ENCODE data around the gene TPK1.

TPK1 gene

GRCh38 chr7:144403649-144404061, 432.2 kb downstream of the TPK1 start, which contains the start of gene NOBOX:
Gene NOBOX, minus strand, starts transcription at chr7:144403693.
- no peaks in the 10 kb centered on the region for H3K9me3 ChIP-seq (ENCODE audit: low read length)
- H3K36me3 ChIP-seq (ENCODE audit: insufficient read depth, low read length) = no peaks in the 10 kb centered on the region
- H3F3A ChIP-seq (ENCODE audit: insufficient read depth, low read length) = no peaks in the 10 kb centered on the region
- no peak within 1 kb of the TSS for H3K9ac ChIP-seq (ENCODE audit: low read length)
- H3K9me2 ChIP-seq (ENCODE audit: low read depth, low read length) = no peaks in the 10 kb centered on the region
- H2AFZ ChIP-seq (ENCODE audit: low read length) = no peak within 1 kb of the TSS
- H3K4me2 ChIP-seq (ENCODE audit: low read length) = no peak within 1 kb of the TSS
- H3K79me2 ChIP-seq (ENCODE audit: insufficient read depth, low read length) = no peaks in the 10 kb centered on the region
- no peaks in the 10 kb centered on the region for H4K20me1 ChIP-seq (ENCODE audit: insufficient read depth, low read length)
- H3K27me3 ChIP-seq (ENCODE audit: insufficient read depth, low read length) = no peaks in the 10 kb centered on the region; the same call in 1 of the 2 replicates
- no peak within 1 kb of the TSS for H3K4me3 ChIP-seq (ENCODE audit: low read depth, low read length, poor library complexity, severe bottlenecking)
- no peak for TF ChIP-seq CTCF (IDR thresholded peaks at IDR 0.05; ENCODE audit: low read length)
- no peak for TF ChIP-seq EZH2 (IDR thresholded peaks at IDR 0.05; ENCODE audit: borderline replicate concordance, low read length)
- H3K4me1 ChIP-seq (ENCODE audit: insufficient read depth, low read length, severe bottlenecking) = no peaks in the 10 kb centered on the region
- no peak within 1 kb of the TSS for H3K27ac ChIP-seq (ENCODE audit: low read depth, low read length, poor library complexity, severe bottlenecking)

GRCh38 chr7:144403102-144403501, 432.8 kb downstream of the TPK1 start:
- Histone ChIP-seq H3K27ac (ENCODE audit: low read depth, low read length, poor library complexity, severe bottlenecking) (no peak overlapping the region), H4K20me1 (ENCODE audit: insufficient read depth, low read length) (no peaks in the 10 kb centered on the region), H3K4me3 (ENCODE audit: low read depth, low read length, poor library complexity, severe bottlenecking) (no peak overlapping the region), H3K79me2 (ENCODE audit: insufficient read depth, low read length) (no peaks in the 10 kb centered on the region), H3K9ac (ENCODE audit: low read length) (no peak overlapping the region), H3K36me3 (ENCODE audit: insufficient read depth, low read length) (no peaks in the 10 kb centered on the region), H3K9me3 (ENCODE audit: low read length) (no peaks in the 10 kb centered on the region), H3F3A (ENCODE audit: insufficient read depth, low read length) (no peaks in the 10 kb centered on the region), H3K27me3 (ENCODE audit: insufficient read depth, low read length) (no peaks in the 10 kb centered on the region; the same call in 1 of the 2 replicates), H3K9me2 (ENCODE audit: low read depth, low read length) (no peaks in the 10 kb centered on the region), H2AFZ (ENCODE audit: low read length) (no peak overlapping the region), H3K4me2 (ENCODE audit: low read length) (no peak overlapping the region), H3K4me1 (ENCODE audit: insufficient read depth, low read length, severe bottlenecking) (no peaks in the 10 kb centered on the region)
- TF ChIP-seq EZH2 (IDR thresholded peaks at IDR 0.05; ENCODE audit: borderline replicate concordance, low read length) = no peak
- no peak for TF ChIP-seq CTCF (IDR thresholded peaks at IDR 0.05; ENCODE audit: low read length)

Measured in OCI-LY1 (cell line).